ENCODE data around the gene HEATR5A. TPM values are rescaled to one million over a fixed set of nuclear protein-coding genes. Genes with fewer than 3 reads are reported as not detected.

HEATR5A gene
- total and polyA plus RNA-seq, 2 experiments from 2014 or later = 25.8 to 32.5 TPM

DNA sequence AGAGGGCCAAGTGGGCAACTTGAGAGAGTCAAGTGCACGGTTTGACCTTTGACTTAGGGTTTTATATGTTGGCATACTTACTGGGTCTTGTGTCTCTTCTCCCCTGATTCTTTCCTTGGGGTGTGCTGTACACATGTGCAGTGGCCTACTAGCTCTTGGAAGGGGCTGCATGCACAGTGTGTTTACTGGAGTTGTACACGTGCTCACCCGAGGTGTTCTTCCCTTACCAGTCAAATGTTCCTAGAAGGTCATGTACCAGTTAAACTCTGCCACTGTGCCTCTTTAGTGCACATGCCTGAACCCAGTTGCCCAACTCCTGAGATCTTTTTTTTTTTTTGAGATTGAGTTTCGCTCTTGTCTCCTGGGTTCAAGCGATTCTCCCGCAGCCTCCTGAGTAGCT lies 46.2 kb upstream of the HEATR5A start:
- H3K36me3 Mint-ChIP-seq (ENCODE audit: low read depth) = no peaks in the 10 kb centered on the region
- DNase-seq (ENCODE audit: low spot score) = no peak
- H3K9me3 Mint-ChIP-seq = no peaks in the 10 kb centered on the region; the same call in 2 of the 3 replicates

More for the DNA sequence above, 46.2 kb upstream of the HEATR5A start:
- peaks cover 4% of the 10 kb centered on the region for H3K27me3 Mint-ChIP-seq (ENCODE audit: insufficient read depth, low read depth, poor library complexity)
- Histone ChIP-seq H3K27ac (ENCODE audit: low read depth) (no peak overlapping the region), H4K20me1 (replicated peaks; ENCODE audit: insufficient read depth) (no peaks in the 10 kb centered on the region), H3K36me3 (ENCODE audit: insufficient read depth) (no peaks in the 10 kb centered on the region), H2AFZ (no peak overlapping the region), H3K4me2 (no peak overlapping the region), H3K9me2 (ENCODE audit: insufficient read depth) (peaks cover 10% of the 10 kb centered on the region), H3K79me2 (replicated peaks; ENCODE audit: insufficient read depth) (no peaks in the 10 kb centered on the region), H3K4me1 (ENCODE audit: insufficient read depth) (no peaks in the 10 kb centered on the region), H3K27me3 (ENCODE audit: insufficient read depth) (no peaks in the 10 kb centered on the region), H3K4me3 (no peak overlapping the region), H3F3A (replicated peaks; ENCODE audit: low read depth) (no peaks in the 10 kb centered on the region)
- no peak overlapping the region for H3K27ac Mint-ChIP-seq
- TF ChIP-seq ZNF331 (CRISPR knock-in tag; IDR thresholded peaks at IDR 0.05; ENCODE audit: low read depth) (no peak), REST (IDR thresholded peaks at IDR 0.05; ENCODE audit: unreplicated experiment) (no peak), ZNF114 (CRISPR knock-in tag; IDR thresholded peaks at IDR 0.05) (no peak), CTCF (conservative IDR thresholded peaks at IDR 0.05; ENCODE audit: low read depth in 2 of 2) (no peak), EZH2 (IDR thresholded peaks at IDR 0.05; ENCODE audit: low read depth, unreplicated experiment) (no peak), NANOG (IDR thresholded peaks at IDR 0.05; ENCODE audit: borderline replicate concordance) (no peak), CREB1 (CRISPR knock-in tag; IDR thresholded peaks at IDR 0.05; ENCODE audit: low read depth) (no peak), EZH2phosphoT487 (IDR thresholded peaks at IDR 0.05; ENCODE audit: unreplicated experiment) (no peak), POLR2AphosphoS5 (IDR thresholded peaks at IDR 0.05; ENCODE audit: low read depth) (no peak), JUNB (IDR thresholded peaks at IDR 0.05; ENCODE audit: unreplicated experiment) (no peak), STAT1 (IDR thresholded peaks at IDR 0.05; ENCODE audit: unreplicated experiment) (no peak)
- TF ChIP-seq, protein P1, sequence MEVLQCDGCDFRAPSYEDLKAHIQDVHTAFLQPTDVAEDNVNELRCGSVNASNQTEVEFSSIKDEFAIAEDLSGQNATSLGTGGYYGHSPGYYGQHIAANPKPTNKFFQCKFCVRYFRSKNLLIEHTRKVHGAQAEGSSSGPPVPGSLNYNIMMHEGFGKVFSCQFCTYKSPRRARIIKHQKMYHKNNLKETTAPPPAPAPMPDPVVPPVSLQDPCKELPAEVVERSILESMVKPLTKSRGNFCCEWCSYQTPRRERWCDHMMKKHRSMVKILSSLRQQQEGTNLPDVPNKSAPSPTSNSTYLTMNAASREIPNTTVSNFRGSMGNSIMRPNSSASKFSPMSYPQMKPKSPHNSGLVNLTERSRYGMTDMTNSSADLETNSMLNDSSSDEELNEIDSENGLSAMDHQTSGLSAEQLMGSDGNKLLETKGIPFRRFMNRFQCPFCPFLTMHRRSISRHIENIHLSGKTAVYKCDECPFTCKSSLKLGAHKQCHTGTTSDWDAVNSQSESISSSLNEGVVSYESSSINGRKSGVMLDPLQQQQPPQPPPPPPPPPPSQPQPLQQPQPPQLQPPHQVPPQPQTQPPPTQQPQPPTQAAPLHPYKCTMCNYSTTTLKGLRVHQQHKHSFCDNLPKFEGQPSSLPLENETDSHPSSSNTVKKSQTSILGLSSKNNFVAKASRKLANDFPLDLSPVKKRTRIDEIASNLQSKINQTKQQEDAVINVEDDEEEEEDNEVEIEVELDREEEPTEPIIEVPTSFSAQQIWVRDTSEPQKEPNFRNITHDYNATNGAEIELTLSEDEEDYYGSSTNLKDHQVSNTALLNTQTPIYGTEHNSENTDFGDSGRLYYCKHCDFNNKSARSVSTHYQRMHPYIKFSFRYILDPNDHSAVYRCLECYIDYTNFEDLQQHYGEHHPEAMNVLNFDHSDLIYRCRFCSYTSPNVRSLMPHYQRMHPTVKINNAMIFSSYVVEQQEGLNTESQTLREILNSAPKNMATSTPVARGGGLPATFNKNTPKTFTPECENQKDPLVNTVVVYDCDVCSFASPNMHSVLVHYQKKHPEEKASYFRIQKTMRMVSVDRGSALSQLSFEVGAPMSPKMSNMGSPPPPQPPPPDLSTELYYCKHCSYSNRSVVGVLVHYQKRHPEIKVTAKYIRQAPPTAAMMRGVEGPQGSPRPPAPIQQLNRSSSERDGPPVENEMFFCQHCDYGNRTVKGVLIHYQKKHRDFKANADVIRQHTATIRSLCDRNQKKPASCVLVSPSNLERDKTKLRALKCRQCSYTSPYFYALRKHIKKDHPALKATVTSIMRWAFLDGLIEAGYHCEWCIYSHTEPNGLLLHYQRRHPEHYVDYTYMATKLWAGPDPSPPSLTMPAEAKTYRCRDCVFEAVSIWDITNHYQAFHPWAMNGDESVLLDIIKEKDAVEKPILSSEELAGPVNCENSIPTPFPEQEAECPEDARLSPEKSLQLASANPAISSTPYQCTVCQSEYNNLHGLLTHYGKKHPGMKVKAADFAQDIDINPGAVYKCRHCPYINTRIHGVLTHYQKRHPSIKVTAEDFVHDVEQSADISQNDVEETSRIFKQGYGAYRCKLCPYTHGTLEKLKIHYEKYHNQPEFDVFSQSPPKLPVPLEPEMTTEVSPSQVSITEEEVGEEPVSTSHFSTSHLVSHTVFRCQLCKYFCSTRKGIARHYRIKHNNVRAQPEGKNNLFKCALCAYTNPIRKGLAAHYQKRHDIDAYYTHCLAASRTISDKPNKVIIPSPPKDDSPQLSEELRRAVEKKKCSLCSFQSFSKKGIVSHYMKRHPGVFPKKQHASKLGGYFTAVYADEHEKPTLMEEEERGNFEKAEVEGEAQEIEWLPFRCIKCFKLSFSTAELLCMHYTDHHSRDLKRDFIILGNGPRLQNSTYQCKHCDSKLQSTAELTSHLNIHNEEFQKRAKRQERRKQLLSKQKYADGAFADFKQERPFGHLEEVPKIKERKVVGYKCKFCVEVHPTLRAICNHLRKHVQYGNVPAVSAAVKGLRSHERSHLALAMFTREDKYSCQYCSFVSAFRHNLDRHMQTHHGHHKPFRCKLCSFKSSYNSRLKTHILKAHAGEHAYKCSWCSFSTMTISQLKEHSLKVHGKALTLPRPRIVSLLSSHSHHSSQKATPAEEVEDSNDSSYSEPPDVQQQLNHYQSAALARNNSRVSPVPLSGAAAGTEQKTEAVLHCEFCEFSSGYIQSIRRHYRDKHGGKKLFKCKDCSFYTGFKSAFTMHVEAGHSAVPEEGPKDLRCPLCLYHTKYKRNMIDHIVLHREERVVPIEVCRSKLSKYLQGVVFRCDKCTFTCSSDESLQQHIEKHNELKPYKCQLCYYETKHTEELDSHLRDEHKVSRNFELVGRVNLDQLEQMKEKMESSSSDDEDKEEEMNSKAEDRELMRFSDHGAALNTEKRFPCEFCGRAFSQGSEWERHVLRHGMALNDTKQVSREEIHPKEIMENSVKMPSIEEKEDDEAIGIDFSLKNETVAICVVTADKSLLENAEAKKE (CRISPR knock-in tag; IDR thresholded peaks at IDR 0.05) = no peak
- TF ChIP-seq, protein P2, sequence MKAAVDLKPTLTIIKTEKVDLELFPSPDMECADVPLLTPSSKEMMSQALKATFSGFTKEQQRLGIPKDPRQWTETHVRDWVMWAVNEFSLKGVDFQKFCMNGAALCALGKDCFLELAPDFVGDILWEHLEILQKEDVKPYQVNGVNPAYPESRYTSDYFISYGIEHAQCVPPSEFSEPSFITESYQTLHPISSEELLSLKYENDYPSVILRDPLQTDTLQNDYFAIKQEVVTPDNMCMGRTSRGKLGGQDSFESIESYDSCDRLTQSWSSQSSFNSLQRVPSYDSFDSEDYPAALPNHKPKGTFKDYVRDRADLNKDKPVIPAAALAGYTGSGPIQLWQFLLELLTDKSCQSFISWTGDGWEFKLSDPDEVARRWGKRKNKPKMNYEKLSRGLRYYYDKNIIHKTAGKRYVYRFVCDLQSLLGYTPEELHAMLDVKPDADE (IDR thresholded peaks at IDR 0.05) = no peak
- ATAC-seq = no peak
- no peak overlapping the region for H3K4me3 Mint-ChIP-seq
- H3K4me1 Mint-ChIP-seq = peaks cover 2% of the 10 kb centered on the region

Measured in GM23338 (cell line).